IPS DF 19.7 (cell line): ENCODE measurements around the gene MEX3A.

Experiments
- DNase-seq: peaks from one replicate; pipeline ENCODE4 v3.0.0-alpha.2; 2013; ENCODE audit warnings: low read depth, low spot score

The MEX3A gene

DNA sequence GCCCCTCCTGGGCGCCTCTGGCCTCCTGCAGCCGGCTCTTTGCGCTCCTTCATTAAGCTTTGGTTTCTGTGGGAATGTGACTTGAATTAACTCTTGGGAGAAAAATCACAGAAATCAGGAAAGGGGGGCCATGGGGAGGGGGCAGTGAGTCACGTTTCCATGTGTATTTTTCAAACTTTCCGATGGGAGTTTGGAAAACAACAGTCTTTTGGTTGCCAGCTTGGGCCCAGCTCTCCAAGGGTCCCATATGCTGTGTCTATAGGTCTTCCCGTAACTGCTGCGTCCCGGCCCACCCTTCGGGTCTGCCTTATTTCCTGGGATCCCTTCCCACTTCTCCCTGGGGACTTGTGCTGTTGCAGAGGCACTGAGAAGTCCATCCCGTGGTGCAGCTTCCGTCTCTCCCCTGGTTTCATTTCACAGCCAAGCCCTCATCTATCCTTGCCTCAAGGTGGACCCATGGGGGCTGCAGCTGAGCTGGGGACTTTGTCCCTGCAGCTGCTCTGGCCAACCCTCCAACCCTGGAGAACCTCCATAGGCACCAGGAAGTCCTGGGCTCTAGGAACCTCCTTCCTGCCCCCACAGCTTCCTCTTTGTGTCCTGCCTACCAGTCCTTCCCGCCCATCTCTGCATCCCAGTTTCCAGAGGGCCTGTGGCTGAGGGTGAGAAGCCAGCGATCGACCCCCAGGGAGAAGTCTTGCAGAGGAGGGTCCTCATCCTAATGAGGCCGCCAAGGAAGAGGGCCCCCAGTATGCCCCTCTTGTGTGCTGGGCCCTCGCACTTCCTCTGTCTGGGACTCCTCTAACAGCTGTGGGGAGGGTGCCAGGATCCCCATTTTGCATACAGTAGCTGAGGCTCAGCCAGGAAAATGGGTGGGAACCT, 20.6 kb upstream of the MEX3A start:
- no peak for DNase-seq

DNA sequence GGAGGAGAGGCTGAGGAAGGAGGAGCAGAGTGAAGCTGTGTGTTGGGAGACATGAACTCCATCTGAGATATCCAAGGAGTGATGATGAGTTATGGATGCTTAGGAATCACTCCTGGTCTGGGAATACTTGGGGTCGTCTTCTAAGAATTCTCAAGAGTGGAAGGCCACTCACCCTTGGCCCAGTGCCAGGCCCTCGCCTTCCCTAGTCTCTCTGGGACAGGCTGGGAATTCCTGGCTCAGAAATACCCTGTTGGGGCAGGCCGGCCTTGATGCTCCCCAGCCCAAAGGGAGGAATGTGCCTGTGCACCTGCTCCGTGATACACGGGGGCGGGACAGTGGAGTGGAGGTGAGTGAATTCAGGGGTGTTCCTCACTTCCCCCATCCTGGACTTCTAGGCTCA, 19.6 kb upstream of the MEX3A start:
- no peak for DNase-seq

GRCh38 chr1:156100205-156100995, 18.1 kb upstream of the MEX3A start:
- DNase-seq = no peak

DNA sequence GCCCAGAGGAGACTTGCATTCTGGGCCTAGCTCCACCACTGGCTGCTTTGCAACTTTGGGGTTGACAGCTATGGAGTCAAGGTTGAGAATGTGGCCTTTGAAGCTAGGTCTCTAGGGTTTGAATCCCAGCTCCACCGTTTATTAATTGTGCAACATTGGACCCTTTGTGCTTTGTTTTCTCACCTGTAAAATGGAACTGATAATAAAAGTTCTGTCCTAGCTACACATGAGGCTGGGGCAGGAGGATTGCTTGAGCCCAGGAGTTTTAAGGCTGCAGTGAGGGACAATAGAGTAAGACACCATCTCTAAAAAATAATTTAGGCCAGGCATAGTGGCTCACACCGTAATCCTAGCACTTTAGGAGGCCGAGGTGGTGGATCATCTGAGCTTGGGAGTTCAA, 17.0 kb upstream of the MEX3A start:
- DNase-seq = no peak

GRCh38 chr1:156098784-156099183, 16.5 kb upstream of the MEX3A start:
- DNase-seq = no peak

- no peak for DNase-seq
Observed at GRCh38 chr1:156097499-156098178, 15.4 kb upstream of the MEX3A start.

DNA sequence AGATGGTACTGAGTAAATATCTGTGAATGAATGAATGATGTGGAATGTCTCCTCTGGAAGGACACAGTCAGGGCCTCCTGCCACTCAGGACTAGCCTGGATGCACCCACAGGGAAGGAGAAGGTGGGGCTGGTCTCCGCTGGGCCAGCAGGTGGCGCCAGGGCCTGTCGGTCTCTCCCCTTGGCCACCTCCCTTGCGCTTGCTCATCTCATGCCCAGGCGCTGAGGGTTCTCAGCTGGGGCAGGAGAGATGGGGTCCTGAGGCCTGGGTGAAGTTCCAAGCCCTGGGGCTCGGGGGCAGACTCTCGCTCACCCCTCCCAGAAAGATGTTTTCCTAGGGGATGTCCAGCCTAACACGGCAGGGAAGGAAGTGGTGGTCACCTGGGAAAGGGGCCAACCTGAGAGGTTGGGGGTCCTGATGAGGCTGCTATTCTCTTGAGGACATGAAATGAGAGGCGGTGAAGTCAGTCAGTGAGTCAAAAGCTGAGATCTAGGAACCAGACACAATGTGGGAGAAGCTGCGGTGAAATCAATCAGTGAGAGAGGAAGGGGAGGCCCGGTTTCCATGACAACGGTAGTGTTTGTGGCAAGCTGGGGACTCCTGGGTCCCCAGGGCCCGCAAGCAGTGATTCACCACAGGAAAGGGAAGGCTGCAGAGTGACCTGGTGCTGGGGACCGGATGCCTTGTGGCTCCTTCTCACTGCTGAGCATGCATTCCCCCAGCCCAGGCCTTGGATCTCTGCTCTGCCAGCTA, 14.6 kb upstream of the MEX3A start:
- DNase-seq = no peak

- no peak for DNase-seq
Observed at GRCh38 chr1:156095906-156096508, 13.7 kb upstream of the MEX3A start.

DNA sequence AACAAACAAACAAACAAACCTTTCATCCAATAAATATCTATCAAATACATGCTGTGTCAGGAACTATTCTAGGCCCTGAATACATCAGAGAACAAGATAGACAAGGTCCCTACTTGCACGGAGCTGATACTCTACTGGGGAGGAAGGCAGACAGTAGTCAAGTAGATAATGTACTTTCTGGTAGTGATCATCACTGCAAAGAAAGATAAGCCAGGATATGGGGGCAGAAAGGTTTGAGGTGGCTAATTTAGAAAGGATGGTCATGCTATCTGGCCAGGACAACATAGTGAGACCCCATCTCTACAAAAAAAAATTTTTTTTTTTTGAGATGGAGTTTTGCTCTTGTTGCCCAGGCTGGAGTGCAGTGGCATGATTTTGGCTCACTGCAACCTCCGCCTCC, 9.3 kb upstream of the MEX3A start:
- no peak for DNase-seq

DNA sequence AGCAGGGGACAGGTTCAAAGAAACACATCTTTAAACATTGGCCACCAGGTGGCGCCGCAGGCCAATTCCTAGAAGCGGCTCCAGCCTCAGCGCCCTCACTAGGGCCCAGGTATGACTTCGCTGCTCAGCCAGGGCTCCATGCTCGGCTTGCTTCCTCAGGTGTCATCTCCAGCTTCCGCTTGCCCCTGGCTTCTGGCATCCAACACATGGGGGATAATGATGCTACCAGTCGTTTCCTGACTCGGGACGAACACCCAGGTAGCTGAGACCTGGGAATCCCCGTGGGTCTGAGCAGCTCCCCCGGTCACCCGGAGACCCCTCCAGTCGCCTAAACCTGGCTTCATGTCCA, 8.5 kb upstream of the MEX3A start:
- DNase-seq = no peak

GRCh38 chr1:156090138-156090839, 8.0 kb upstream of the MEX3A start:
- DNase-seq = no peak

- no peak for DNase-seq
Observed at GRCh38 chr1:156089704-156090103, 7.4 kb upstream of the MEX3A start.

DNA sequence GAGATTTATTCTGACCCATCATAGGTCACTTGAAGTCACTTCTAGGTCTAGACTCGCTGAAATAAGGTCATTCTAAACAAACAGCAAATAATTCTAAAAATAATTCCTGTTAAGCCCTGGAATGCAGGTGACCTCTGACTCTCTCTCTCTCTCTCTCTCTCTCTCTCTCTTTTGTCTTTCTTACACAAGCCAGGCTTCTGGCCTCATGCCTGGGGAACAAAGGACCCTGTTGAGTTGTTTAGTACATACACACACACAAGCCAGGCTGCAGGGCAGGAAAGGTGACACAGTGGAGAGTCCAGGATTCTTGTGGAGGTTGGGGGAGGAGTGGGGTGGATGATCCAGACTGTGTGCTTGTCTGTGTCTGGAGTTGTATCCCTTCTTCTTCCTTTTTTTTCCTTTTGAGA, 4.0 kb upstream of the MEX3A start:
- no peak for DNase-seq

DNA sequence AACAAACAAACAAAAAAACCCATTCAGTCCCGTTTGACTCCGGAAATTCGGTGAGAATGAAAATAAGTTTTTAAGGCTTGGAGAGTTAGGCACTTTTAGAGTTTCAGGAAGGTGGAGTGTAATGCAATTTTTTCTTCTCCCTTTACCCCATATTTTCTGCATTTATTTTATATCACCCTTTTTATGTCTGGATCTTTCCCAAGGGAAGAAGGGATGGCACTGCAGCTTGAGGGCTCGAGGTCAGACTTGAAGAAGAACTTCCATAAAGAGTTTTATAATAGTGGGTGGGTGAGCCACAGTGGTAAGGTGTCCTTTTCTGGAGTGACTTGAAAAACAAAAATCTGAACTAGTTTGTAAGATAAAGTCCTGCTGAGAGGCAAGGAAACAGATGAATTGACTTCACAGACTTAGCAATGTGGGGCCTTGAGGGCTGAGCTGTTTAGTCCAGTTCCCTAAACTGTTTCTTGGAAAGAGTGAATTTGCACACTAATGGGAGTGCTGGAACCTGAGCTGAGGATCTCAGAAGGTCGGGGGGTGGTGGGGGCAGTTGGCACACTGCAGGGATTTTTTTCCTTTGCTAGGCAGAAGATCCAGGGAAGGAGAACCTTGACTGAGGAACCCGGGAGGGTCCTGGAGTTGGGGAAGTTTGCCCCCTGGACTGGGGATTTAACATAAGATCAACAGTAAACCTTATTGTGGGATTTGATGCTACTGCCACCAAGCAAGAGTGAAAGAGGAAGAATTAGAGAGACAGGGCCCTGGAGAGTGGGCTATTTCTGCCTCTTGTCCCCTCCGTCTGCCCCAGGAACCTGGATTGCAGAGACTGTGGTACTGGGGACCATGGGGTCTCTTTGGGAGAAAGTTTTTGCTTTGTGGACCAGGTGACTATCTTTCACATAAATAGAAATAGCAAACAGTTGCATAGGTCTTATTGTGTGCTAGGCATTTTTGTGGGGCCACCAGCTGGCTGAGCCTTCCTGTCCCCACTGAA, 1.8 kb upstream of the MEX3A start:
- DNase-seq = no peak

- DNase-seq = no peak
Observed at GRCh38 chr1:156081917-156082308, 352 bp downstream of the MEX3A start.

DNA sequence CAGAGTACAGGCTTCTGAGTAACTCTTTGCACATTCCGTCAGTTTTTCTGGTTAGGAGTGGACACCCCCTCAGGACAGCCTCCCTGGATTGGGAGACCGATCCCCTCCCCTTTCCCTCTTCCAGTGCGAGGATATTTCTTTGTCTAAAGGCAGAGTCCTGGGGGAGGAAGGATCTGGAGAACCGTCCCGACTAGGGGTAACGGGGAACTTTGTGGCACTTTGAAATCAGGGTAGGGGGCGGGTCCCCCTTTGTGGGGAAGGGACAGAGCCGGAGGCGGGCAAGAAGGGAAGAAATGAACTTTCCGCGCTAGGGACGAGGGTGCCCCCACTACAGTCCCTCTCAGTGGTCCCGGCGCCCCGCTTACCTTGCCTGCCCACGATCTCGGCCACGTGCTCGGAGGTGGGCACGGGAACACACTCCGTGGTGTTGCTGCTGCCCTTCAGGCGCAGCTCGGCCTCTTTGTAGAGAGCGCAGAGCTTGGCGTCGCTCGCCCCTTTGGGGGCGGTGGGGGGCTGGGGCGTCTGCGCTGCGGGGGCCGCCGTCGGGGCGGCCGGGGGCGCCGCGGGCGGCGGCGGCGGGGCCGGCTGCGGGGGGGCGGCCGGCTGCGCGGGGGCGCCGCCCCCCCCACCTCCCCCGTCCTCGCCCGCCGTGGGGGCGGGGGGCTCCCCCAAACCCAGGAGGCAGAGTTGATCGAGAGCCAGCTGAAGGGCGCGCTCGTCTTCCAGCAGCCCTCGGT, 917 bp downstream of the MEX3A start:
- no peak for DNase-seq

GRCh38 chr1:156080863-156081179, 1.4 kb downstream of the MEX3A start:
- no peak for DNase-seq

GRCh38 chr1:156080241-156080862, 1.9 kb downstream of the MEX3A start:
- no peak for DNase-seq
